ENCODE measurements around the gene CNOT1.

Gene CNOT1

GRCh38 chr16:58481226-58481869 lies 148.3 kb downstream of the CNOT1 start:
- ATAC-seq, result no peak

GRCh38 chr16:58478427-58478826 lies 151.2 kb downstream of the CNOT1 start:
- ATAC-seq, result no peak
- TF ChIP-seq ZNF565 (CRISPR knock-in tag; conservative IDR thresholded peaks at IDR 0.05; ENCODE audit: low read depth) (no peak), ARNTL (CRISPR knock-in tag; IDR thresholded peaks at IDR 0.05; ENCODE audit: borderline replicate concordance, low read depth) (no peak), RARB (CRISPR knock-in tag; IDR thresholded peaks at IDR 0.05) (no peak)

More at GRCh38 chr16:58481226-58481869, 148.3 kb downstream of the CNOT1 start:
- TF ChIP-seq CSDC2 (CRISPR knock-in tag; IDR thresholded peaks at IDR 0.05), result no peak
- no peak for TF ChIP-seq ZFP30 (CRISPR knock-in tag; IDR thresholded peaks at IDR 0.05)
- TF ChIP-seq ESRRG (CRISPR knock-in tag; IDR thresholded peaks at IDR 0.05), result no peak

GRCh38 chr16:58476791-58477190 lies 152.8 kb downstream of the CNOT1 start:
- TF ChIP-seq ZNF70 (CRISPR knock-in tag; IDR thresholded peaks at IDR 0.05) (no peak), CSDC2 (CRISPR knock-in tag; IDR thresholded peaks at IDR 0.05) (no peak), OSR1 (CRISPR knock-in tag; IDR thresholded peaks at IDR 0.05) (no peak), CSRNP3 (CRISPR knock-in tag; IDR thresholded peaks at IDR 0.05) (no peak), BACH2 (CRISPR knock-in tag; IDR thresholded peaks at IDR 0.05; ENCODE audit: borderline replicate concordance) (no peak), ZNF8 (CRISPR knock-in tag; IDR thresholded peaks at IDR 0.05) (no peak), TCF4 (CRISPR knock-in tag; IDR thresholded peaks at IDR 0.05; ENCODE audit: borderline replicate concordance) (no peak), ARNTL (CRISPR knock-in tag; IDR thresholded peaks at IDR 0.05; ENCODE audit: borderline replicate concordance, low read depth) (no peak), PPARA (CRISPR knock-in tag; IDR thresholded peaks at IDR 0.05; ENCODE audit: borderline replicate concordance) (no peak), TOX (CRISPR knock-in tag; IDR thresholded peaks at IDR 0.05; ENCODE audit: borderline replicate concordance) (no peak), RARB (CRISPR knock-in tag; IDR thresholded peaks at IDR 0.05) (no peak), TSHZ2 (CRISPR knock-in tag; IDR thresholded peaks at IDR 0.05) (no peak), CREB5 (CRISPR knock-in tag; IDR thresholded peaks at IDR 0.05; ENCODE audit: low read depth) (no peak), GLIS3 (CRISPR knock-in tag; IDR thresholded peaks at IDR 0.05) (no peak), ZFP30 (CRISPR knock-in tag; IDR thresholded peaks at IDR 0.05) (no peak), SNAI2 (CRISPR knock-in tag; IDR thresholded peaks at IDR 0.05) (no peak), POU6F1 (CRISPR knock-in tag; IDR thresholded peaks at IDR 0.05; ENCODE audit: borderline replicate concordance, low read depth) (no peak), ZFP3 (CRISPR knock-in tag; IDR thresholded peaks at IDR 0.05) (no peak)

GRCh38 chr16:58475091-58475619 lies 154.5 kb downstream of the CNOT1 start:
- no peak for TF ChIP-seq ZNF8 (CRISPR knock-in tag; IDR thresholded peaks at IDR 0.05)
- ATAC-seq, result no peak

More at GRCh38 chr16:58476791-58477190, 152.8 kb downstream of the CNOT1 start:
- no peak for ATAC-seq
